GM18858 (cell line): Measurements from ENCODE around the gene MYO1B.

Experiments used
- ATAC-seq: cut with Tn5 transposase; IDR thresholded peaks from one replicate; pipeline ENCODE4 v1.9.1; 2021; ENCODE audit not compliant: unreplicated experiment

MYO1B gene

DNA sequence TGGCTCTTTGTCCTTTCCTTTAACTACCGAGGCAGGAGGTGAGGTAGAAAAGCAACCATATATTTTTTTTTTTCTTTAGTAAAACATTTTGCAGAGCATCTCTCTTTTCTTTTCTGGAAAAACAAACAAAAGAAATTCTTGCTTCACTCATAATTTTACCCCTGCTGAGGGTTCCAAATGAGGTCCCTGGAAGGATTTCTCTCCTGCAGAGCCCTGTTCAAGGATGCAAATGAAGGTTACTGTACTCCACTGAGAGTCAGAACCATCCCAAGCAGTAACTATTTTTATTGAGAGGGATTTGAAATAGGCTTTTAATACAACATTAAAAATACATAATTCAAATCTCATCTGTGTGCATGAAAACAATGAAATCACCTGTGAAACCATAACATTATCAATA lies 19.5 kb upstream of the MYO1B start:
- ATAC-seq: no peak

- ATAC-seq: no peak
These were observed 19.0 kb upstream of the MYO1B start for GRCh38 chr2:191226196-191226595.

GRCh38 chr2:191228333-191228732 lies 16.9 kb upstream of the MYO1B start:
- no peak for ATAC-seq

- ATAC-seq: no peak
These were observed 16.3 kb upstream of the MYO1B start for GRCh38 chr2:191228861-191229260.

GRCh38 chr2:191230174-191230573 lies 15.0 kb upstream of the MYO1B start:
- ATAC-seq: no peak

- ATAC-seq: no peak
These were observed 13.2 kb upstream of the MYO1B start for GRCh38 chr2:191231995-191232394.

DNA sequence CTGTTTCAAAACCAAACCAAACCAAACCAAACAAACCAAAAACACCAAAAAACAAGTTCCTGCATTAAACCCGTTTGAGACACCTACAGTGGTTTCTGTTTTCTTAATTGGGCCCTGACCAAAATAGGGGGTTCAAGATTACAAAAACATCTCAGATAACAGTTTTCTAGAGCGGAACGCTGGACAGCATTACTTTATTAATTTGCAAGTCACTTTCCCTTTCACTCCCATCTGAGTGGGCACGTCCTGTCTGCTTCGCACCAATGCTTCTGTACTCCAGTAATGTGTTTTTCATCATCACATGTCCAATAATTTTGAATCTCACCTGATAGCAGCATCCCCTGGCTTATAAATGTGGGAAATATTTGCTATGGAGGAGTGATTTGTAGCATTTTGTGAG lies 11.7 kb upstream of the MYO1B start:
- ATAC-seq: no peak

DNA sequence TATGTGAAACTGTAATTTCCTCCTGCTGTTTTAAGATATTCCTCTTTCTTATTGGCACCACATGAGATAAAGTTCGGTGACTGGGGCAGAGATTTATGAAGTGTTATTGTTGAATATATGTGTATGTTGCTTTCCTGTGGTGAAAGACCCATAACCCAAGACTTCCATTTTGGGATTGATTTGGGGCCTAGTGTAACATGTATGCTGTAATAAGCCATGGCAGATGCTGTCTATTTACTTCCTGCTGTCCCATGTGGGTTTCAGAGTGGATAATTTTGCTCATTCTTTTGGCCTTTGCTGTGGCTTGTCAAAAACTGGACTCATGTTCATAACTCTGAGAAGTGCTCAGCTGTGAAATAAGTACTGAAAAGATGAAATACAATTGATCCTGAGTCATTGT lies 10.8 kb upstream of the MYO1B start:
- ATAC-seq: no peak

GRCh38 chr2:191240871-191241270 lies 4.3 kb upstream of the MYO1B start:
- no peak for ATAC-seq

- no peak for ATAC-seq
These were observed 3.8 kb upstream of the MYO1B start for GRCh38 chr2:191241418-191241817.

DNA sequence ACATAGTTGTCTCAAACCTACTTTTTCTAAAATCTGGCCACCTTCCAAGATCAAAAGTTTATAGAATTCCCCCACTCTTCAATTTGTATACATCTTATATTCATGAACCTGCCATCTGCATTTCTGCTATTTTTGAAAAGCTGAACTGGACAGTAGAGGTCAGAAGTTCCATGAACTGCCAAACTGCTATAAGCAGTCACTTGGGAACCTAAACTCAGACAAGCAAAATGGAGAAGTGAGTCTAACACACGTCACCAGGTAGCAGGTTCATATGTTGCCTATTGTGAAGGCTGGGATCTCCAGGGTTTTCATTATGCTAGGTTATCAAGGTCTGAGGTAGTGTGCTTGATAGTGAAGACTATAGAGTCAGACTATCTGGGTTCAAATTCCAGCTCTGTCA lies 2.0 kb upstream of the MYO1B start:
- ATAC-seq: peak; percentile 41

GRCh38 chr2:191244350-191244749 lies 854 bp upstream of the MYO1B start:
- ATAC-seq: no peak

DNA sequence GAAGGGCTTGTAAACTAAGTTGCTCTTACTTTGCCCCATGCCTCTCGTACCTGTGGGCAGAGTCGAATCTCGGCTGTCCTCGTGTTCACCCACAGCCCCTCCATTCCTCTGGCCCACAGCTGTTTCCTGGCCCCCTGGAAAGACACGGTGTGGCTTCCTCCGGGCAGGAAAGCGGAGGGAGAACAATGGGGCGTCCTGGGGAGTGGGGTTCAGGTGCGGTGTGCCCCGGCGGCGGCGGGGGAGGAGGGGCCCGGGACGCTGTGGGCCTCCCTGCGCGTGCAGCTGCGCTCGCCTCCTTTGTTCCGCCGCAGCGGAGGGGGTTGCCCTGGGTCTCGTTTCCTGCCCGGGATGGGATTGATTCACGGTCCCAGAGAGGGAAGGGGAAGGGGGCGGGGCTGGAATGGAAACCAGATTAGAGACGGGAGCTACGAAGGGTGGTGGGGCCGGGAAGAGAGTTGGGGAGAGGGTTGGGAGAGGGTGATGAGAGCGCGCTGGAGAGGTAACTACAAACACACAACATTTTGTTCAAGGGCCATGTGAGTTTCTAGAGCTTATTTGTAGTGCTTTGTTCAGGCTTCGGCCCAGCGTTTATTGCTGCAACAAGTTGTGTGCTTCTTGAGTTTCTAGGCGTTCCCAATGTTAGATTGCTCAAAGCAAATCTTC lies 796 bp downstream of the MYO1B start:
- no peak for ATAC-seq

DNA sequence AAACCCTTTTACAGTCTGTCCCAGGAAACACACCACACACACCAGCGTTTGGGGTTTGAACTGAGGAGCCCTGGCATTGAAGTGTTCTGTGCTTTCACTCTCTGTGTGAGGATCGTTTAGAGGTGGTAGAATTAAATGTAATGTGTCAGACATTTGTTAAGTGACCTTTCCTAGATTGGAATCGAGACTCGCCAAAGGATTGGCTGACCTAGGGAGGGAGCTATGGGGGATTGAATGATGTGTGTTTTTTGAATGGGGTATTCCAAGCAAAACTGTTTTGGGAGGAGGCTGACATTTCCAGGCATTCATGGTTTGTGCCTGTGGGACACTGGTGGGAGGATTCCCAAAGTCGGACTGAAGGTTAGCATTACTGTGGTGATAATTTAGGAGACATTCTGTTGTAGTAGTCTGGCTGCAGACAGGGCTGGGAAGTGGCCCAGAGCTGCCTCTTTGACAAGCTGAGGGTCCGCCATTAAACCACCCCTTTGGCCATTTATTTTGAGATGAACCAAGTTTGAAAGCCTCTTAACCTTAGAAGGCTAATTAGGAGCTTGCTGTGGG lies 1.7 kb downstream of the MYO1B start:
- no peak for ATAC-seq

DNA sequence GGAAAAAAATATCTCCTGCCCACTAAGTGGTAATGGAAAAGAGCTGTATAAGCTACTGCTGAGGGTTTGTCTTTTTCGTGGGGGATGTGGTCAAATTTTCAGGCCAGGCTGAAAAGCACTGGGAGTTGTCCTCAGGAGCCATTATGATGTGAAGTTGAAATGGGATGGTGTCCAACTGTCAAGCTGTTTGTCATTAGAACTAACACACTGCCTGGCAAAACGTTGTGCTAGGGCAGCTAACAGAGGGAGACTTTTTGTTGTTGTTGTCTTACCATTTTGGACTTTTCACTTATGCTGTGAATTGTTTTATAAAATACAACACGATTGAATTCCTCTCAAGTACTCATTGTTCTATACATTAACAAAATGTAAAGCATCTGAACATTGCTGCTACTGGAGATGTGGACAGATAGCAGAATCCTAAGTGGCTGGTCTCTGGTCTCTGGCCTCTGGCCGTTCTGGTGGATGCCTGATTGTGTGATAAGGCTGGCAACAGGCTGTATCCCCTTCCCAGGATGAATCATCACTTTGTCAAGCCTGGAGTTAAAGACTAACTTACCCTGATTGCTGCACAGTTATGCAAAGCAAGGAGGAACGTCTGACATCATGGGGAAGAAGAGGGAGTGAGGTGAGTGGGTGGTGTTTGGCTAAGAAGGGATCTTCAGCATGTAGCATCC lies 2.3 kb downstream of the MYO1B start:
- no peak for ATAC-seq

DNA sequence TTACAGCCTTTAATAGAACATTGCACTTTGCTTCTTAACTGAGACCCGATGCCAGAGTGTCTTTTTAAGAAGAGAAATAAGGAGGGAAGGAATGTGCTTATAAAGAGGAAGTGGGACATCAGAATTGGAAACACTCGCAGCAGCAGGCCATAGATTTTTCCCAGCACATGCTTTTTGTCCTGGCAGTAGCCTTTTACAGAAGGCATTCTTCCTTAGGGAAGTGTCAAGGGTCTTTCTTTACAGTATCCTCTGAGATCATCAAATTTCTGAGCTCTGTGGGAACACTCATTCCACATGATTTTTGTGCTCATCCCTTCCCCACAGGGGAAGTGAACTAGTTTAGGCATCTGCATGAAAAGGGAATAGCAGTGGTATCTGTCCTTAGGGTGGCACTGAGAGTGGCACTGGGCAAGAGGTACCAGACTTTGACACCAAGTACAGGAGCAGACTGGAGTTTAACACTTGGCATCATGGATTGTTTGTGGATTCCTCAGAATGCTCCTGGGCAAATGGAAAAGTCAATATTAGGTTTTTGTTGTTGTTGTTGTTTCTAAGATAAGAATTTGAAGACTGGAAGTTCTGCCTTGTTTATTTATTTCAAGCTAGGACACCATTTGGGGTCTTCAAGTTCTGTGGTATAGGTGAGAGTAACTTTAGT lies 4.1 kb downstream of the MYO1B start:
- ATAC-seq: no peak

DNA sequence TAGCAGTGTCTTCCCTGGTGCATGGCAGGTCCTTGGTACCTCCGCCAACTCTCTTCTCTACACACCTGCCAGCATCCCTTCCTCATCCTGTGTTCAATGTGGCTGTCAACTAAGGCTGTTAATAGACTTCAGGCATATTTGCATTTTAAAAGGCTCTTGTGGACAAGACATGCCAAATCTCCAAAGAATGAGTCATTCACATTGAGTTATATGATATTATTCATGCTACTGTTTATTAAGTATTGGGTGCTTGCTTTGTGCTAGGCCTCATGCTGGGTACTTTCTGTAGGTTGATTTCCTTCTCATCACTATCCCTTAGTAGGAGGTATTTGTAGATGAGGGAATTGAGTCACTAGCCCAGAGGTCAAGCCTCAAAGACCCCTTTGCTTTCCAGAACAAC lies 5.2 kb downstream of the MYO1B start:
- no peak for ATAC-seq

DNA sequence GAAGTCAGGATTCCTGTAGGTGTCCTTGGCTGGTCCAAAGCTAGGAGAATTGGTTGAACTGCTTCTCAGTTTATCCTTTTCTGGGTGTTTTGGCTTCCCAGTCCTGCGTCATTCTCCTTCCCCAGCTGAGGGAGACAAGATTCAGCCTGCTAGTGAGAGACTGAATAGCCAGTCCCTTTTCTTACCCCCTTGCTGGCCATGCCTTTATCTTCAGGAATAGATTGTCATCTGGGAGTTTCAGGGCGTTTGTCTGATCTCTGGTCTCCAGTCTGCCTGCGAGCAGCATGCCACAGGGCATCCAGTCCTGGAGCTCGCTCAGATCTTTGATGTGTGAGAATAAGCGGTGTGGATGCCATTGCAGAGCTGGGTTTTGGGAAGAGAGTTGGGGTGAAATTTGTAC lies 5.8 kb downstream of the MYO1B start:
- ATAC-seq: no peak

DNA sequence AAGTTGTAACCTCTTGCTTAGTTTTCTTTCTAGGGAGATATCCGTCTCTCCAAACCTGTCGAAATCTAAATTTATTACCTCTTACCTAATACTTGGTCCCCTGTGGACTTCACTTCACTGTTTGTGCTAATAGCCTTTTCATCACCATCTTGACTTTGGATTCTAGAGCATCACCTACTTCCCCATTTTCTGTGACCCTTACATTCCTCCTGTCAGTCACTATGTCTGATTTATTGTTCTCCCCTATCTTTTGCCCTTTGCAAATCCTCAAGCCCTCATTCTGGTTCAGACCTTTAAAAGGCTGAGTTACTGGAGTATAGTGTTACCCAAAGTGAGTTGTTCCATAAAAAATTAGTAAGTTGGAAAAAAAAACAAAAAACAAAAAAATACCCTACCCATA lies 7.5 kb downstream of the MYO1B start:
- no peak for ATAC-seq

DNA sequence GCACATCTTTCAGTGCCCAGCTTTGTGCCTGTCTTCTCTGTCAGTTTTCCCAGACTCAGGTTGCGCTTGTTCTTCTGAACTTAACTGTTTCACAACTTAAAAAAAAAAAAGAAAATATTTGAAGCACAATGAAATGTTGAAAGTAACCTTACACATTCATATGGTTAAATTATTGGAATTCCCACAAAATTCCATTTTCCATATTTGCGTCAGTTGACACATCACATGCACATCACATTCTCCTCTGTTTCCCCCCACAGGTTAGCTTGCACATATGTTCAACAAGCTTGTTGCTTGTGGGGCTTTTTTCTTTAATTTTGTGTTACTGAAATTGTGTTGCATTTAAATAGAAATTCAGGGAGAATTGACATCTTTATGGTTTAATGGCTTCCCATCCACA lies 8.3 kb downstream of the MYO1B start:
- no peak for ATAC-seq

GRCh38 chr2:191255271-191255670 lies 10.1 kb downstream of the MYO1B start:
- ATAC-seq: no peak

DNA sequence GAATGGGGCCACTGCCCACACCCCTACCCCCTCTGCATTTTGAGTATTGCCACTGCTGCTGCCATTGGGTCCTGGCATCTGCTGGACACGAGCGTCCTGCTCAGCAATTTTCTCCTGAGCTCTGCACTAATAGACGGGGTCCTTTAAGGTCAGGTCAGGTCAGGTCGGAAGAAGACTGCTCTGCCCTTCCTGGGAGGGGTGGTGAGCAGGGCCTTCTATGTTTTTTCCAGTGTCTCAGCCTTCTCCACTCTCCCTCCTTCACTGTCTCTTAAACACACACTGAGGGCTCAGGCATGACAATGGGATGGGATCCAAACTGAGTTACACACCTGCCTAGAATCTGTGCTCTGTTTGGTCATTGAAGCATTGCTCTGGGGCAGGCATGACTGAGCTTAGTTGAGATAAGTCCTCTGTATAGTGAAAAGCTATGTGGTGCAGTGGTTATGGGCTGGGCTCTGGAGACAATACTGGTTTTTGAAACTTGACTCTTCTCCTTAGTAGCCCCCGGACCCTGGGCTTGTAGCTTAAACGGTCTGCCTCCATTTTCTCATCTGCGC lies 10.6 kb downstream of the MYO1B start:
- ATAC-seq: no peak
